ENCODE data around the gene GCNT1.

GCNT1 gene

GRCh38 chr9:76444322-76444929, 14.6 kb upstream of the GCNT1 start:
- H3K4ac ChIP-seq (ENCODE audit: low read depth, low read length): no peak overlapping the region
- H3K27ac ChIP-seq (ENCODE audit: low read depth, low read length): peak overlapping the region; percentile 42
- peaks cover 6% of the 10 kb centered on the region for H3K79me1 ChIP-seq (ENCODE audit: low read length)
- WGBS (ENCODE audit: extremely low coverage, insufficient coverage, insufficient read length): no CpG with 5 or more reads among the region's 5 CpGs
- H3K36me3 ChIP-seq (ENCODE audit: control insufficient read depth in 1 of 2, insufficient read depth in 2 of 2, low read length in 2 of 2): peaks cover 0 to 2% of the 10 kb centered on the region in 2 experiments
- no peak overlapping the region for H3K4me2 ChIP-seq (ENCODE audit: low read length)
- H3K9ac ChIP-seq (ENCODE audit: low read length): no peak overlapping the region
- H3K9me3 ChIP-seq (ENCODE audit: insufficient read depth, low read depth, low read length): peaks cover 2% of the 10 kb centered on the region
- H4K8ac ChIP-seq (ENCODE audit: low read depth, low read length): no peak overlapping the region
- H3K27me3 ChIP-seq (ENCODE audit: insufficient read depth, low read length): no peaks in the 10 kb centered on the region
- no peak overlapping the region for H3K4me3 ChIP-seq (ENCODE audit: low read depth, low read length)
- H2BK12ac ChIP-seq (ENCODE audit: low read length): peak overlapping the region; percentile 27
- H2BK120ac ChIP-seq (ENCODE audit: insufficient read depth, low read length, poor library complexity): no peak overlapping the region
- H3K14ac ChIP-seq (ENCODE audit: low read length): no peak overlapping the region
- H3K18ac ChIP-seq (ENCODE audit: low read length): no peak overlapping the region
- H4K12ac ChIP-seq (ENCODE audit: low read depth, low read length): no peak overlapping the region
- peaks cover 6 to 8% of the 10 kb centered on the region in 2 experiments for H3K4me1 ChIP-seq (ENCODE audit: control insufficient read depth in 1 of 2, insufficient read depth in 2 of 2, low read length in 2 of 2)
- no peak overlapping the region for H2AK5ac ChIP-seq (ENCODE audit: low read length)
- DNase-seq: no peak
- H4K91ac ChIP-seq (ENCODE audit: low read depth, low read length): peak overlapping the region; percentile 7
- no peak overlapping the region for H2BK5ac ChIP-seq (ENCODE audit: low read depth, low read length, poor library complexity)
- no peak overlapping the region for H3K23ac ChIP-seq (ENCODE audit: low read length)
- H2AFZ ChIP-seq (ENCODE audit: insufficient read depth, low read length, poor library complexity): no peak overlapping the region
- no peaks in the 10 kb centered on the region for H3K79me2 ChIP-seq (ENCODE audit: control insufficient read depth, insufficient read depth, low read length, poor library complexity)

- Histone ChIP-seq H3K23ac (ENCODE audit: low read length) (no peak overlapping the region), H2BK12ac (ENCODE audit: low read length) (no peak overlapping the region), H2BK120ac (ENCODE audit: insufficient read depth, low read length, poor library complexity) (no peak overlapping the region), H3K14ac (ENCODE audit: low read length) (no peak overlapping the region), H3K4ac (ENCODE audit: low read depth, low read length) (no peak overlapping the region), H3K4me1 (ENCODE audit: control insufficient read depth in 1 of 2, insufficient read depth in 2 of 2, low read length in 2 of 2) (peaks cover 6 to 8% of the 10 kb centered on the region in 2 experiments), H3K36me3 (ENCODE audit: control insufficient read depth in 1 of 2, insufficient read depth in 2 of 2, low read length in 2 of 2) (peaks cover 0 to 2% of the 10 kb centered on the region in 2 experiments), H2AFZ (ENCODE audit: insufficient read depth, low read length, poor library complexity) (no peak overlapping the region), H2AK5ac (ENCODE audit: low read length) (peak overlapping the region; percentile 26), H3K4me2 (ENCODE audit: low read length) (no peak overlapping the region), H3K18ac (ENCODE audit: low read length) (no peak overlapping the region), H2BK5ac (ENCODE audit: low read depth, low read length, poor library complexity) (no peak overlapping the region), H3K4me3 (ENCODE audit: low read depth, low read length) (no peak overlapping the region), H4K91ac (ENCODE audit: low read depth, low read length) (no peak overlapping the region), H4K12ac (ENCODE audit: low read depth, low read length) (no peak overlapping the region), H3K27ac (ENCODE audit: low read depth, low read length) (no peak overlapping the region), H3K79me2 (ENCODE audit: control insufficient read depth, insufficient read depth, low read length, poor library complexity) (no peaks in the 10 kb centered on the region), H3K9me3 (ENCODE audit: insufficient read depth, low read depth, low read length) (peaks cover 2% of the 10 kb centered on the region), H4K8ac (ENCODE audit: low read depth, low read length) (no peak overlapping the region), H3K27me3 (ENCODE audit: insufficient read depth, low read length) (no peaks in the 10 kb centered on the region), H3K9ac (ENCODE audit: low read length) (no peak overlapping the region), H3K79me1 (ENCODE audit: low read length) (peaks cover 4% of the 10 kb centered on the region)
- DNase-seq: no peak
Observed at GRCh38 chr9:76445976-76446375, 13.0 kb upstream of the GCNT1 start.

- no peak overlapping the region for H2BK5ac ChIP-seq (ENCODE audit: low read depth, low read length, poor library complexity)
- H3K23ac ChIP-seq (ENCODE audit: low read length): no peak overlapping the region
- no CpG with 5 or more reads among the region's 2 CpGs for WGBS (ENCODE audit: extremely low coverage, insufficient coverage, insufficient read length)
Observed at GRCh38 chr9:76448501-76448900, 10.5 kb upstream of the GCNT1 start.

GRCh38 chr9:76451234-76451633, 7.7 kb upstream of the GCNT1 start:
- H3K79me1 ChIP-seq (ENCODE audit: low read length): no peaks in the 10 kb centered on the region
- no peak overlapping the region for H2AK5ac ChIP-seq (ENCODE audit: low read length)
- H3K9ac ChIP-seq (ENCODE audit: low read length): no peak overlapping the region
- H3K14ac ChIP-seq (ENCODE audit: low read length): no peak overlapping the region
- no peak overlapping the region for H4K91ac ChIP-seq (ENCODE audit: low read depth, low read length)
- DNase-seq: peak; percentile 37 to 74
- no peak overlapping the region for H2BK12ac ChIP-seq (ENCODE audit: low read length)
- H2AFZ ChIP-seq (ENCODE audit: insufficient read depth, low read length, poor library complexity): no peak overlapping the region
- H3K9me3 ChIP-seq (ENCODE audit: insufficient read depth, low read depth, low read length): no peaks in the 10 kb centered on the region
- no peak overlapping the region for H3K23ac ChIP-seq (ENCODE audit: low read length)
- H3K79me2 ChIP-seq (ENCODE audit: control insufficient read depth, insufficient read depth, low read length, poor library complexity): no peaks in the 10 kb centered on the region
- no peak overlapping the region for H2BK5ac ChIP-seq (ENCODE audit: low read depth, low read length, poor library complexity)
- H3K27ac ChIP-seq (ENCODE audit: low read depth, low read length): no peak overlapping the region
- no peaks in the 10 kb centered on the region for H3K4me1 ChIP-seq (ENCODE audit: control insufficient read depth in 1 of 2, insufficient read depth in 2 of 2, low read length in 2 of 2)
- no peaks in the 10 kb centered on the region for H3K27me3 ChIP-seq (ENCODE audit: insufficient read depth, low read length)
- H3K18ac ChIP-seq (ENCODE audit: low read length): no peak overlapping the region
- no peak overlapping the region for H3K4ac ChIP-seq (ENCODE audit: low read depth, low read length)
- H4K12ac ChIP-seq (ENCODE audit: low read depth, low read length): no peak overlapping the region
- no peak overlapping the region for H3K4me3 ChIP-seq (ENCODE audit: low read depth, low read length)
- no peaks in the 10 kb centered on the region for H3K36me3 ChIP-seq (ENCODE audit: control insufficient read depth in 1 of 2, insufficient read depth in 2 of 2, low read length in 2 of 2)
- H3K4me2 ChIP-seq (ENCODE audit: low read length): no peak overlapping the region
- WGBS (ENCODE audit: extremely low coverage, insufficient coverage, insufficient read length): no CpG with 5 or more reads among the region's 1 CpG
- H2BK120ac ChIP-seq (ENCODE audit: insufficient read depth, low read length, poor library complexity): no peak overlapping the region
- H4K8ac ChIP-seq (ENCODE audit: low read depth, low read length): no peak overlapping the region

More at GRCh38 chr9:76448501-76448900, 10.5 kb upstream of the GCNT1 start:
- Histone ChIP-seq H2BK120ac (ENCODE audit: insufficient read depth, low read length, poor library complexity) (no peak overlapping the region), H3K4me1 (ENCODE audit: control insufficient read depth in 1 of 2, insufficient read depth in 2 of 2, low read length in 2 of 2) (peaks cover 3 to 4% of the 10 kb centered on the region in 2 experiments), H3K18ac (ENCODE audit: low read length) (no peak overlapping the region), H2AK5ac (ENCODE audit: low read length) (no peak overlapping the region), H3K4me2 (ENCODE audit: low read length) (no peak overlapping the region), H3K14ac (ENCODE audit: low read length) (no peak overlapping the region), H2AFZ (ENCODE audit: insufficient read depth, low read length, poor library complexity) (no peak overlapping the region), H3K9ac (ENCODE audit: low read length) (no peak overlapping the region), H3K79me1 (ENCODE audit: low read length) (peaks cover 1% of the 10 kb centered on the region), H3K4ac (ENCODE audit: low read depth, low read length) (no peak overlapping the region), H4K12ac (ENCODE audit: low read depth, low read length) (no peak overlapping the region), H3K27ac (ENCODE audit: low read depth, low read length) (no peak overlapping the region), H3K9me3 (ENCODE audit: insufficient read depth, low read depth, low read length) (no peaks in the 10 kb centered on the region), H4K91ac (ENCODE audit: low read depth, low read length) (no peak overlapping the region), H3K27me3 (ENCODE audit: insufficient read depth, low read length) (no peaks in the 10 kb centered on the region), H3K79me2 (ENCODE audit: control insufficient read depth, insufficient read depth, low read length, poor library complexity) (no peaks in the 10 kb centered on the region), H4K8ac (ENCODE audit: low read depth, low read length) (no peak overlapping the region), H3K36me3 (ENCODE audit: control insufficient read depth in 1 of 2, insufficient read depth in 2 of 2, low read length in 2 of 2) (no peaks in the 10 kb centered on the region), H3K4me3 (ENCODE audit: low read depth, low read length) (no peak overlapping the region), H2BK12ac (ENCODE audit: low read length) (no peak overlapping the region)
- no peak for DNase-seq
